ELR (cell line): ENCODE results near the gene SCN2A.

Experiments used
- DNase-seq: peaks from one replicate; pipeline ENCODE4 v3.0.0-alpha.2; 2015; ENCODE audit warnings: low read depth

The SCN2A gene

DNA sequence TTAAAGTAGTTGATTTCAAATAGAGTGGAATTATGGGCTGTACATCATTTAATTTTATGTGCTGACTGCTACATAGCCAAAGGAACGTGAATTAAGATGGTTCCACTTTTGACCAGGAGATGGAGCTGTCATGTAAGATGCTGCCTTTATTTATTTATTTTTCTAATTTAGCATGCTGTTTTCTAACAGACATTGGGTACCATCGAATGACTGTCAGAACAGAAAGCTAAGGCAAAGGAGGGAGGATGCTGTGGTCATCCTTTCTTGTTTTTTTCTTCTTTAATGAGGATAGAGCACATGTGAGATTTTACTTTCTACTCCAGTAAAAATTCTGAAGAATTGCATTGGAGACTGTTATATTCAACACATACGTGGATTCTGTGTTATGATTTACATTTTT, at the start of gene SCN2A:
Gene SCN2A (plus strand): TSS at position 185 of the 400 bp plus-strand sequence. CDS start 56,410 bp downstream, outside the sequence.
- DNase-seq: peak; percentile 69

DNA sequence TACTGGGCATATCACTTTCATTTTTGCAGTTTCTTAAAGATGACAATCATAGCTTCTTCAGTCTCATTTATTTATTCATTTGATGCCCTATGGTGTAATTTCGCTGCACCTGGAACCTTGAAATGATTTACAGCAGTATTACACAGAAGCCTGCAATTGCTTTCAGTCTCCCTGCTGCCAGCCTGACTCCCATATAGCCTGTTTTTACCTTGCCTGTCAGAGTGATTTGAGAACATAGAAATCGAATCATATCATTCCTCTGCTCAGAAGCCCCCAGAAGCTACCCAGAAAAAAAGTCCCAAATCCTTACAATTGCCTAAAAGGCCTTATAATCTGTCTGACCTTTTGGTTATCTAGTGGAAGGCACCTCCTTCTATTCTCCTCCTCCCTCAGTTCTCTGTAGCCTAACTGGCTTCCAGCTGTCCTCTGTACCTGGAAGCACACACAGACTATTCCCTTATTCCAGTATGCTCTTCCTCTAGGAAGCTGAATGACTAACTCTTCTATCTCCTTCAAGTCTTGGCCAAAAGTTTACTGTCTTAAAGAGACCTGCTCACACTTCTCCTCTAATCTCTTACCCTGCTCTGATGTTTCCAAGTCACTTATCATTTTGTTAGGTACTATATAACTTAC, 48.0 kb upstream of the SCN2A start:
- DNase-seq: no peak

DNA sequence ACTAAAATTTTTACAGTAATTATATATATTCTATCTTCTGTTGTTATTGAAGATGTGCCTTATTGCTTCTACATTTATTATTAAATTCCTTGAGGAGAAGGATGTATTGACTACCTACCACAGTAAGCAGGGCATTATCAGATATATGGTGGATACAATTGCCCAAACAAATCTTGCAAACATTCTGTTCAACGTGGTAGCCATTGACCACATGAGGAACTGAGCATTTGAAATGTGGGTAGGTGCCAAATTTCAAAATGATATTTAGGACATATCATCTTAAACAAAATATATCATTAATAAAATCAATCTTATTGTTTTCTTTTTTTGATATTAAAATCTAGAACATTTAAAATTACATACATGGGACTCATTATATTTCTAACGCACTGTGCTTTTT, 46.5 kb upstream of the SCN2A start:
- no peak for DNase-seq

DNA sequence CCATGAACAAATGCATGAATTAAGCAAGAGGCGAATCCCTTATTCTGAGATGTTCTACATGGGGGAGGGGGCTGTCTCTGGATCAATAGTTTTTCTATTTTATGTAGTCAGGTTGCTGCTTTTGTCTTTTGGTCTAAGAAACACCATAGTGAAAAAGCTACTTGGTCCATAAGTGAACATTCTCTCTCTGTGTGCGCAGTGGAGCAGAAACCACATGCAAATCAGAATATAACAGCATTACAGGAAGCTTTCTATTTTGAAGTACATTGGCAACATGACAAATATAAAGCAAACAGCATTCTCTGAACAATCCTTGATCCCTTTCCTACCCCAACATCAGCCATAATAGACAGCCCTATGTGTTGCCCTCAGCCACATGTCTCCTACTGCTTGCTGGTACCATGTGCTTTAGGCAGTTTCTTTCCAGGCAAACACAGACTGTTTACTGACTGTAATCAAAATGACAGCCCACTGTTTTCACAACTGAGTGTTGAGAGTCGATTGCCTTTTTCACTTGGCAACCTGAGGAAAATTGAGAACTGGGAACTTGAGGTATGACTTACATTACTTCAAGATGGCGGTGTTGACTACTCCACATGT, 45.9 kb upstream of the SCN2A start:
- no peak for DNase-seq

DNA sequence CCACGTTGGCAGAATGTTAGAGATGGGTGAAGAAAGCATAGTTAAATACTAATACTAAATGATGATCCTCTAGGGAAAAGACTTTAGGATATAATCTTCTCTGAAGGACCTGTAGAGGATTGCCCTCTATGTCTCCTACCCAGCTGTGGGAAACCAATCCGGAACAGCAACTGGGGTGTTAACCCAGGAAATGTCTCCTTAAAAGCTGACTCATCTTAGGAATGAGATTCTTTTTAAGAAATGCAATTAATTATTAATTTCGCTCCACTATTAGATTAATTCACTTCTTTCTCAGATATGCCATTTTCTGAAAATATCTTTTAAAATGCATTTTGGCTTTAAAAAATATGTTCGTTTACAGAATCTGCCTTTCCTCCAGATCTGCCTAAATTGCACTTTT, 42.8 kb upstream of the SCN2A start:
- DNase-seq: no peak

DNA sequence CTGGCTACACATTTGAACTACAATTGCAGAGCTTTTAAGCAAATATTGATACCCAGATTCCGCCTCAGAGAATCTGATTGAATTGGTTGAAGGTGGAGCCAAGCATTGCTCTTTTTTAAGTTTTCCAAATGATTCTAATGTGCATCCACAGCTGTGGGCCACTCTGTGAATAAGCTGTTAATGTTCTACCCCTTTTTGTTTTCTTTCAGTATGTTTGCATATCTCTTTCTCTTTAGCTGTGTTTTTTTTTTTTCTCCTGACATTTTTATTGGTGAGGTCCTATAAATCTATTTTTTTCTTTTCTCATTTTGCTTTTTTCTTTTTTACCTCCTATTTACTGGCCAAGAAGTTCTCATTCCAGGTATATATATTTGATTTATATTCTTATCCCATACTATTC, 41.9 kb upstream of the SCN2A start:
- no peak for DNase-seq

DNA sequence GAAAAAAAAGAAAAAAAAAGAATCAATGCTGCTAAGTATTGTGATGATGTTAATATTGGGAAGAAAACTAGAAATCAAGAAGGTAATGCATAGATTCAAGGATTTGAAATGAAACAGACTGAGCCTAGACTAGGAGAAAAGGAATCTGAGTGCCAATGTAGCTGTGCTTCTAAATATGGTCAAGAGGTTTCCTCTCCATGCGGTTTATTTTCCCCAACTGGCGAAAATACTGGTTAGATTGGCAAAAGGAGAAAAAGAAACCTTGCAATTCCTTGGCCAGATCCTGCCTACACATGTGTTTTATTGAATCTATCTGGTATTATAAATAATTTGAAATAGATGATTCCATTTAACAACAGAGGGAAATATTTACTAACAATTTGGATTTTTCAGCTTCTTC, 41.0 kb upstream of the SCN2A start:
- DNase-seq: no peak

DNA sequence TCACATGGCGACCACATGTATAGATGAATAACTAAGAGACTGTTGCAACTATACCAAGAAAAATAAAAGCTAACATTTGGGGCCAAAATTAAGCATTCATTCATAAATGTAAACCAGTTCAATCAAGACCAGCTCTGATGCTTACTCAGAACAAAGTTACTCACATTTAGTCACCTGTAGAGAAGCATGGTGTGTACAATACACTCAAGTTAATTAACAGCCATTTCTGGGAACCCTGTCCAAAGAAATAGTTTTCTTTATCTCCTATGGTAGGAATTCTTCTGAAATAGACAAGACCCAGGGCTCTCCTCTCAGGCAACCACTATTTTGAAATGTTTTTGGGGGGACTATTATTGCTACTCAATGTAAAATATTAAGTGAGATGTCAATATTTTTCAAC, 37.0 kb upstream of the SCN2A start:
- no peak for DNase-seq

DNA sequence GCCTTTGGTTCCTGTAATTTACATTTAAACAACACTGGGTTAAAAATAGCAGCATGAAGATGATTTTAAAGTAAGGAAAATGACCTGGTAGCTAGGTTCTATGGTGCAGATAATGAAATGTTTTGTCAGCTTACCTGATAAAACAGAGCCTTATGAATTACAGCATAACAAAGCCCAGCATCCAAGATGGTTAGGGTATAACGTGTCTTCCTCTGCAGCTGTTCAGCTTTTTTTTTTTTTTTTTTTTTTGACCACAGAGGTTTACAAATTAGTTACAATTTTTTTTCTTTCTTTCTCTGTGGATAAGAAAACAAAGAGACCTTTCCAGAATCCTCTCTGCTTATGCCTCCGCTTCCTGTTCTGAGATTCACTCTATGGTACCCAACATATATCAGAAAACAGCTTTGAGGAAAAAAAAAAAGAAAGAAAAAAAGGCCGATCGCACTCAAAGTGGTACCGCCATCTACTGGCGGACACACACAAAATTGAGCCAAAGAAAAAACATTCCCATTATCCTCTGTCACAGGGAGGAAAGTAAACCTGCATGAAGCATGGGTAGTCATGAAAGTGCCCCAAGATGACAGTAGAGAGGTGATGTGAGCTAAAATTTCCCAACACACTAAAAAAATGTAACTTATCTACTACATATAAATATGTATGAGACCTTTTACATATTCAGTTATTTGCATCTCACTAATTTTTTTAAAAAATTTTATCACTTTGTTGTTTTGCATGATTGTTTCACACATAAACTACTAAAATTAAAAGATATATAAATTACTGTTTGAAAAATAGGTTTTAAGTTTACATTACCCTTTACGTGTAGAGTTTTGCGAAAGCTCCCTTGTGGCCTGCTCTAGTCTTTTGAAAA, 35.3 kb upstream of the SCN2A start, which contains the start of gene SCN3A:
Gene SCN3A (minus strand): TSS at position 362 of the 871 bp plus-strand sequence. CDS start 27,656 bp downstream, outside the sequence.
- peak; percentile 69 for DNase-seq

DNA sequence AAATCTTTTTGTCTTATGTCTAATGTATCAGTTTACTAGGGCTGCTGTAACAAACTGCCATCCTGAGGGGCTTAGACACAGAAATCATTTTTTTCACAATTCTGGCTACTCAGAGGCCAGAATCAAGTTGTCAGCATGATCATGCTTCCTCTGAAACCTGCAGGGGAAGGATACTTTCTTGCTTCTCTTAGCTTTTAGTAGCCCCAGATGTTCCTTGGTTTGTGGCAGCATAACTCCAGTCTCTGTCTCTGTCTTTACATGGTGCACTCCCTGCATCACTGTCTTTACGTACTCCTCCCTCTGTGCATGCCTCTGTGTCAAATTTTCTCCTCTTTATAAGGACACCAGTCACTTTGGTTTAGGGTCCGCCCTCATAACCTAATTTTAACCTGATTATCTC, 33.3 kb upstream of the SCN2A start:
- DNase-seq: no peak

DNA sequence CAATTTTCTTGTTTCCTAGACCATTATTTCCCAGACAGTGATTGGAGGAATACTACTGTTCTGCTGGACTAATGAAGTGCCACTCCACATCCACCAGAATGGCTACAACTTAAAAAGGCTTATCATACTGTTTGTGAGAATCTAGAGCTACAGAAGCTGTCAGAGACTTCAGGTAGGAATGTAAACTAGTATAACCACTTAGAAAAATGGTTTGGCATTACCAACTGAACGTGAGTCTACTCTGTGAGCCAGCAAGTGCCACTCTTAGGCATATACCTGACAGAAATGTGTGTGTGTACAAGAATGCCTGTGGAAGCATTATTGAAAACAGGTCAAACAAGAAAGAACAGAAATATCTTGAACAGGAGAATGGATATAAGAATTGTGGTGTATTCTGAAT, 31.1 kb upstream of the SCN2A start:
- DNase-seq: no peak

DNA sequence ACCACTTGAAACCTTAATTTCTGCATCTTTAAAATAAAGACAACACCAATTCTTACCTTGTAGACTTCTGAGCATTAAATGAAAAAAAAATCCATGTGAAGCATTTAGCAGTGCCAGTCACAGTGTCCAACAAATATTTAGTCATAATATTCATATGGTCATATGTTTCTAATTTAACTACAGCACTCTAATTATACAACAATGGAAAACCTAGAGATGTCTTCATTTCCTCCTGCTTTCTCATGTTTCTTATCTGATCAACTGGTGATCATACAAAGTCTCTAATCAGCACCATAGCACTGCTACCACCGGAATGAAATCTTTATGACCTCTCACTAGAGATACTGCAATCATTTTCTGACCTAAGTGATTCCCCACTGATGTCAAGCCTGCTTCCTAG, 25.1 kb upstream of the SCN2A start:
- DNase-seq: no peak

DNA sequence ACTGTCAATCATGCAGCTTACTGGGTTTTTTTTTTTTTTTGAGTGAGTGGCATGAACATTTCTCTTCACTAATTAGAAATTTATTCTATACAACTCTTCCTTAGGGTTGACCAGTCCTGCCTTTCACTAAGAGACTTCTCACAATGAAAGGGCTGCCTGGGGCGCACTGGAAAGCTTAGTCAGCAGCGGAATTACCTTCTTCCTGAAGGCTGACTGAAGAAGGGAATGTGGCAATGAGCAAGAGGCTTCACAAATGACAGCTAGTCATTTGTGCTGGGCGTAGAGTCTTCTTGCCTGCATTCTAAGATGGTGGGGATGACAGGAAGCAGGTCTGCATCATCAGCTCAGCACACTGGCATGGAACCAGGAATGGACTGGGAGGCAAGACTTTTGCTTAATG, 19.7 kb upstream of the SCN2A start:
- DNase-seq: peak; percentile 41

DNA sequence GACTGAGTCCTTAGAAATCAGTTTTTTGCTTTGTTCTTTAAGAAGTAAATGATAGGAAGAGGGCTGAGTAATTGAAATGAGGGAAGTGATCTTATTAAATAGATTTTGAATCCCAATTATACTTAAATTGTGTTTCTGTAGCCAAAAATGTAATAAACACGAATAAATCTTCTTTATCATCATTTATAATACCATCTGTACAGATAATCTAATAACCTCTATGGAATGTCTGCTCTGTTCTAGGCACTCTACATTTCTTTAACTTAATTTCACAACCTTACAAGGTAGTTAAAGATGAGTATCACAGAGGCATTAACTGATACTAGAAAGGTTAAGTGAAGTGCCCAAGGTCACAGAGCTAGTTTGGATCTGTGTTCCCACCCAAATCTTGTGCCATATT, 14.3 kb upstream of the SCN2A start:
- no peak for DNase-seq

DNA sequence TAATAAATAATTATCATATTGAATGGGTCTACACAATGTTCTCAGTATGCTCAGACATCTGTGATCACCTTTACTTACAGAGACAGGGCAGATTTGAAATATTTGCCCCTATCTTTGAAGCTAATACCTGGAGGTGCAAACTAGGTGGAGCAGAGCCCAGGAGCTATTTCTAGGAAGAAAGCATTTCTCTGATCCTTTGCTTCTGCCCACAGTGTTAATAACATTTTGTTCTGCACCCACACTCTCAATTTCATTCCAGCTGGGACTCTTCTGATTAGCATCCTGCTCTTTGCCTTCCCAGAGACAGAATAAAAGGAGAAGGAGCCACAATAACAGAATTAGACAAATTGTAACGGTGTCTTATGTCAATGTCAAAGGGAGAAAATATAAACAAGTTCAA, 11.6 kb upstream of the SCN2A start:
- DNase-seq: no peak

DNA sequence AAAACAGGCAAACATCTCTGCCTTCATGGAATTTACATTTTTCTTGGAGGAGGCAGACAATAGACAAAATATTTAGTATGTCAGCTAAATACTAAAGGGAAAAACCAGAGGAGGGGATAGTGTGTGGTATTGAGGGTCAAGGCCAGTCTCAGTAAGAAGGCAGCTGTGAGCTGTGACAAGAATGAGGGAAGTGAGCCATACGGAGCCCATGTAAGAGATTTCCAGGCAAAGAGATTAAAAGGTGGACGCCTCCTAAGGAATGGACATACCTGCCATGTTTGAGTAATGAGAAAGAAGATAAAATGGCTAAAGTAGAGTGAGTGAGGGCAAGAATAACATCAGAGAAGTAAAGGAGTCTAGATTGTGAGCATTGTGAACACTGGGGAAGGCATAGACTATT, 2.2 kb upstream of the SCN2A start:
- no peak for DNase-seq

DNA sequence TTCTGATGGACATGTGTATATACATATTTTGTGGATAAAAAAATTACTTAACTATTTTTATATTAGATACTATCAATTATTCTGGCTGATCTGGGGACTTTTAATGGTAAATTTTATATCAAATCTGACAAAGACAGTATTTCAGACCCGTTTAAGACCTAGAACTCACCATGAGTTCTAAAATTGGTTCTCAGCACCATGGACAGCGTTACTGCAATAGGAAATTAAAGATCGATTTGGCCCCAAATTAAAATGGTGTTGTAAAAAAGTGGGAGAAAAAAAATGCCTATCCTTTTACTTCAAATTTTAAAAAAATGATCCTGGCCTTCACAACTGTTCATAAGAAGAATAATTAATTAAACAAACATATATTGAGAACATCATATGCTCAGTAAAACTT, 919 bp upstream of the SCN2A start:
- peak; percentile 34 for DNase-seq

DNA sequence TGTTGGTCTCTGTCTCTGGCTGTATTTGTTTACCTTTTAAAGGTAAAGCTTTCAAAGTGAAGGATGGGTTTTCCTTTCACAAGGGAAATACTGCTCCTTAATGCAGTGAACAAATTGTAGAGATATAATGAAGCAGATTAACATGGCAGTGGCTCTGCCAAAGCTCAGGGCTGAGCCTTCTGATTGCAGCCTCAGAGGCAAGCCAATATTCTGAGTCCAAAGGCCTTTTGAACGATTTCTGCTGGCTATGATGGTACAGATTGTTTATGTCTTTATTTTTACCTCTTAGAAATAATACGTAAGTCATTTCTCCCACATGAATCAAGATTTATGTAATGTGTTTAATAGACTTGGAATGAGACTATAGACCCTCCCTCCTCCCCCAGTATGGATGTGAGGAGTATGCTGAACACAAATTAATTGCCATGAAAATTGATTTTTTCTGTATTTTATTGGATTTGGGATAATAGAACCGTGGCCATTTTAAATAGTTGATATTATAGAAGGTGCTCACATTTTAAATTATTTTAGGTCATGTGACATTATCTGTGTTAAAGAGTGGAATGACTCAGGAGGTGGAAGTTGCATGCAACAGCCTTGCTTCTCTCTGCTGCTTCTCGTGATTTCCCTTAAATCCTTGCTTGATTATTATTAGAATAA, 772 bp downstream of the SCN2A start:
- no peak for DNase-seq

DNA sequence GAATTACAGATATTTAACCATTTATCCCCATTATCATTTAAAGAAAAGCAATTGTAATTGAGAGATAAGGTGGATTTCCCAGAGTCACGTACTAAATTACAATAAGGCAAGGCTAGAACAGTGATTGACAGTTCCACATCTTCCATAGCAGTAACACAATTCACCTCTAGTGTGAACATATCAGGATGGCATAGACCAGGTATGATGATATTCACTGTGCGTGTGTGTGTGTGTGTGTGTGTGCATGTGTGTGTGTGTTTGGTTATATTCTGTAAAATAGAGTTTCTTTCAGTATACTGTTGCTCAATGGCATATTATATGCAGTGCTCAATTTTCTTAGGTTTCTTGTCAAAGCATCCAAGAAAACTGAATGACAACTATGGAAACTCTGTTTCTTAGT, 1.7 kb downstream of the SCN2A start:
- no peak for DNase-seq

DNA sequence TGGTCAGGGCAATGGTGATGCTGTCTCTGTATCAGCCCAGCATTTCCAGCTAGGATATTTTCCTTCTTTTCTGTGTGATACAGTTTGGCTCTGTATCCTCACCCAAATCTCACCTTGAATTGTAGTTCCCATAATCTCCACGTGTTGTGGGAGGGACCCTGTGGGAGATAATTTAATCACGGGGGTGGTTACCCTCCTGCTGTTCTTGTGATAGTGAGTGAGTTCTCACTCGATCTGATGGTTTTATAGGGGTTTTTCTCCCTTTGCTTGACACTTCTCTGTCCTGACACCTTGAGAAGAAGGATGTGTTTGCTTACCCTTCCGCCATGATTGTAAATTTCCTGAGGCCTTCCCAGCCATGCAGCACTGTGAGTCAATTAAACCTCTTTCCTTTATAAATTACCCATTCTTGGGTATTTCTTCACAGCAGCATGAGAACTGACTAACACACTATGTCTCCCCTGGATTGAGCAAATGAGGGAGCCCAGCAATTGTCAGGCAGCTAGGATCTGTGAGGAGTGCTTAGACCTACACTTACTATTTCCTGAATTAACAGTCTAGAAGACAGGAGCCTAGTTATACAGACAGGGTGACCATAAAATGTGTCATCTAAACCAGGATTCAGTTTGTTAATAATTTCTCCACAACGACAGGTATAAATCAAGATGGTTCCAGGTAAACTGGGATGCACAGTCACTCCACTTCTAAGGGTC, 6.0 kb downstream of the SCN2A start:
- no peak for DNase-seq

DNA sequence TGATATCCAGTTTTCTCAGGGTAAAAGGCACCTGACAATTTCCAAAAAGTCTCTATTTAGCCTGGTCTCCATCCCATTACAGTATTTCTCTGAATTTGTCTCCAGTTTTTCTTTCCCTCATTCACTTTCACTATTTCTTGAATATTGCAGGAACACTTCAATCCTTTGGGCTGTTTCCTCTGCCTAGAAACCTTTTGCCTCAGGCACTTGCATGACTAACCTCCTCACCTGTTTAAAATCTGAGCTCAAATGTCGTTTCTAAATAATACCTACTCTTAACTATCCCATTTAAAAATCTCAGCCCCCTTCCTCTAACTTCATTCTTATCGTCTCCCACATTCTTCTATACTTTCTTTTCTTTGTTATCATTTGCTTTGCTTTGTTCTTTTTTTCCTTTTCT, 9.0 kb downstream of the SCN2A start:
- no peak for DNase-seq

DNA sequence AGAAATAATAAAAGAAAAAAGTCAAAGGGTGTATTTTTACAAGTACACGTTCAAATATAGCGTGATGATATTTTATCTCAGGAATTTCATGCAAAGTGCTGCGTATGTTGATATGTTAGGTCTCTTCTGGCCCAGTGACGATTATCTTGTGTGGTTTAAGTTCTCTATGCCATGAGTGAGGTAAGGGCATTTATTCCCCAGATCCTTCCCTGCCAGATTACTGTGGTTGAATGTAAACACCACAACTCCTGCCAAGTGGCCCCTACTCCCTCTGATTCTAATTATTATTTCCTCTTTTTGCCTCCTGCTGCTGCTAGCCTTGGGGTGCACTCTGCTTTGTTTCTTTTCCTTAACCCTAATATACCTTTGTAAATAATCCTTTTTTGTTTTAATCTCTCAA, 12.2 kb downstream of the SCN2A start:
- no peak for DNase-seq
